Brain microvascular endothelial cell (primary cell): ENCODE results near the gene SLC38A4.

Experiments used
- DNase-seq: peaks from one replicate; pipeline ENCODE4 v3.0.0-alpha.2; 2020
- H3K27ac ChIP-seq: fragments of 250-450 bp; sonication (Bioruptor Pico); 2 replicates; pipeline ENCODE4 v1.5.1; 2020; ENCODE audit warnings: mild to moderate bottlenecking, moderate library complexity
- H3K27me3 ChIP-seq: fragments of 250-450 bp; sonication (Bioruptor Pico); replicated peaks from 2 replicates; pipeline ENCODE4 v1.5.1; 2020; ENCODE audit warnings: mild to moderate bottlenecking
- H3K36me3 ChIP-seq: fragments of 250-450 bp; sonication (Bioruptor Pico); replicated peaks from 2 replicates; pipeline ENCODE4 v1.5.1; 2020; ENCODE audit warnings: mild to moderate bottlenecking
- H3K4me3 ChIP-seq: 2 replicates; pipeline ENCODE4 v1.5.1; 2011; ENCODE audit warnings: low read depth, mild to moderate bottlenecking, control low read depth, low read length, moderate library complexity
- in situ Hi-C: cut with HindIII; loops from 2 replicates; pipeline ENCODE4 v1.10.0; 2017; ENCODE audit warnings: low sequenced_read_pairs, low pct_ligation_motif_present
- TF ChIP-seq, protein P1 (sequence below): IDR thresholded peaks from 2 replicates; pipeline ENCODE4 v1.5.1; 2011; ENCODE audit warnings: low read depth, mild to moderate bottlenecking, moderate library complexity, low read length, control low read depth, inconsistent platforms; ENCODE audit errors: missing control alignments

SLC38A4 gene

DNA sequence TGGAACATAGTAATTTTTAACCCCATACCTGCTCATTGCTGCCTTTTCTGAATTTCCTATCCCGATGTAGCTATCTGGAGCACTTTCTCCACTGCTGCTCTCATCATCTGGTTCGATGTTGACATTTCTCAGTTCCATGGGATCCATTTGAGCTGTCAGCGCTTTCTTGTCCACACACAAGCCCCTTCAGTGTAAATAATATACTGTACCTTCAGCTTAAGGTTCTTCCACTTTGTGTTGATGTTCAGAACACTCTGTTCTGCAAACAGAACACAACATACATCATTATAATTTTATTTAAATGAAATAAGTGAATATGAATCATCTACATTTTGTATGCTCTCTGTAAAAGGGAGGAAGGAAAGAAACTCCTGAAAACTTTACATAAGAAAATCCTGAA is 32.9 kb downstream of the SLC38A4 start:
- no peak overlapping the region for H3K4me3 ChIP-seq
- in situ Hi-C loops, result no loop called here
- no peak overlapping the region for H3K27ac ChIP-seq
- H3K36me3 ChIP-seq, result no peaks in the 10 kb centered on the region
- TF ChIP-seq, protein P1, sequence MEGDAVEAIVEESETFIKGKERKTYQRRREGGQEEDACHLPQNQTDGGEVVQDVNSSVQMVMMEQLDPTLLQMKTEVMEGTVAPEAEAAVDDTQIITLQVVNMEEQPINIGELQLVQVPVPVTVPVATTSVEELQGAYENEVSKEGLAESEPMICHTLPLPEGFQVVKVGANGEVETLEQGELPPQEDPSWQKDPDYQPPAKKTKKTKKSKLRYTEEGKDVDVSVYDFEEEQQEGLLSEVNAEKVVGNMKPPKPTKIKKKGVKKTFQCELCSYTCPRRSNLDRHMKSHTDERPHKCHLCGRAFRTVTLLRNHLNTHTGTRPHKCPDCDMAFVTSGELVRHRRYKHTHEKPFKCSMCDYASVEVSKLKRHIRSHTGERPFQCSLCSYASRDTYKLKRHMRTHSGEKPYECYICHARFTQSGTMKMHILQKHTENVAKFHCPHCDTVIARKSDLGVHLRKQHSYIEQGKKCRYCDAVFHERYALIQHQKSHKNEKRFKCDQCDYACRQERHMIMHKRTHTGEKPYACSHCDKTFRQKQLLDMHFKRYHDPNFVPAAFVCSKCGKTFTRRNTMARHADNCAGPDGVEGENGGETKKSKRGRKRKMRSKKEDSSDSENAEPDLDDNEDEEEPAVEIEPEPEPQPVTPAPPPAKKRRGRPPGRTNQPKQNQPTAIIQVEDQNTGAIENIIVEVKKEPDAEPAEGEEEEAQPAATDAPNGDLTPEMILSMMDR, result no peak
- no peak for DNase-seq
- H3K27me3 ChIP-seq, result no peaks in the 10 kb centered on the region

GRCh38 chr12:46790066-46790465 is 35.7 kb downstream of the SLC38A4 start:
- Histone ChIP-seq H3K27me3 (no peaks in the 10 kb centered on the region), H3K27ac (no peak overlapping the region), H3K36me3 (no peaks in the 10 kb centered on the region), H3K4me3 (no peak overlapping the region)
- DNase-seq, result no peak
- TF ChIP-seq, protein P1, result no peak
- in situ Hi-C loops, result no loop called here

DNA sequence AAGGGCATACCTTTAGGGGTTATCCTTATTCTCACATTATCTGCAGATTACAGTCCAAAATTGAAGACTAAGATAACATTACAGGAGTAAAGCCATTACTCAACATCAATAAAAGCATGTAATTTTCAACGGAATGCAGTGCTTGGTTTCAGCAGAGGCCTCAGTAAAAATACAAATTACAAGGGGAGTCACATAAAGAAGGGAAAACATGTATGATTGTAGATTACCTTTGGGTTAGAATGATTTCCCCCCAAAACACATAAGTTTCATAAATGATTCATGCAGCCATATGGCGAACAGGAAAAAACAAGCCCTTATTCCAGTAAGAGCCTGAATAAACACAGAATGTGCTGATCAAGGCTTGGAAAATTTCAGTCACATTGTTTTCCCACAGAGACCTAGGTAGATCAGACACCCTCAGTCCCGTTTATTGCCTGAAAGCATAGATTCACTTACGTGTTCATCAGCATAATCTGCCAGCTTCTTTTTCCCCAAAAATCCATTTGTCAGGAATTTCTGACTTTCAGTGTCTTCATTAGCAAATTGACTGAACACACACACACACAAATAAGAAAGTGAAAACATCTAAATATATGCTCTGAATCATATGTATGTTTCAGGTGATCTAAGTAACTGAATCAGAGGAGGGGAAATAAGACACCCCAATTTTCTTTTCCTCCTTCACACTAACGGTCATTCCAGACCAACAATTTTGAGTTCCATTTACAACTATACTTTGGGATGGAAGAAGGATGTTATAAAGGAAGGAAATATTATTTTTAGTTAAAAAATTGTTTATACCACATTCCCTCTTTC is 37.5 kb downstream of the SLC38A4 start:
- Histone ChIP-seq H3K27me3 (no peaks in the 10 kb centered on the region), H3K27ac (peak overlapping the region; percentile 73), H3K4me3 (no peak overlapping the region), H3K36me3 (no peaks in the 10 kb centered on the region)
- in situ Hi-C loops, result no loop called here
- no peak for DNase-seq
- TF ChIP-seq, protein P1, result no peak

DNA sequence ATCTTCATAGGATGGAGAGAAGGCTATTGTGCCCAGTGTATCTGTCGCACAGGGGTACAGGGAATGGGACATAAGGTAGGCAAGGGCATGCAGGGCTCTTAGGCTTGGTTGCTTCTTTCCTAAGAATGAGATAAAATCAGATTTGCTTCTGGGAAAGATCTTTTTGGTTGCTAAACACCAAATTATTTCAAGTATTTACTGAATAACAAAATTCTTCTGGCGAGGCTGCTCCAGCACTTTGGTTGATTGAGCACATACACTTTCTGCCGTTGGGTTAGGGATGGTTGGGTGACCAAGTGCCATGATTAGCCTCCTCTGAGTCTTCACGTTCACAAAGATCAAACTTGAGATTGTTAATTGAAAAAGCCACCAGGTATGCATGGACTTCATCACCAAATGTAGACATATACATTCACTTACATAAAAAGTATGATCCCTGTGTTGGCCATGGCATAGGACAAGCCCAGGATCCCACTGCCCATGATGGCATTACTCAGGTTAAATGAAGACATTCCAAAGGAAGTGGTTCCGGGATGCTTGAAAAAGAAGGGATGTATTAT is 38.2 kb downstream of the SLC38A4 start:
- Histone ChIP-seq H3K27ac (peak overlapping the region; percentile 73), H3K36me3 (no peaks in the 10 kb centered on the region), H3K27me3 (no peaks in the 10 kb centered on the region), H3K4me3 (no peak overlapping the region)
- in situ Hi-C loops, result no loop called here
- TF ChIP-seq, protein P1, result no peak
- no peak for DNase-seq

DNA sequence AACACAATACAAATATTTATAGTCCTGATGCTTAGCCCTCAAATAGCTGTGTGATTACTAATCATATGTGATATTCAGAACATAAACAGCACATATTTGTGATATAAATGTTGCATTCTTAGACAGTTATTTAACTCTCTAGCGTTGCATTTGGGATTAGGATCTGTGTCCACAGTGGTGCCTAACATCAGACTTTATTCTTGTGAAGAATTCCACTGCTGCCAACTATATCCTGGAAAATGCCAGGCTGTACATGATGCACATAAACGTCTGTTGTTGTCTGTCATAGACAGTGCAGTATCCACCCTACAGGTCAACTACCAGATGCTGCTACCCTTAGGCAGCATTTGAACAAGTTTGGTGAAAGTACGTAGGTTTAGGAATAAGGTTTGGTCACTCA is 39.0 kb downstream of the SLC38A4 start:
- in situ Hi-C loops, result no loop called here
- DNase-seq, result peak; percentile 65
- Histone ChIP-seq H3K27me3 (no peaks in the 10 kb centered on the region), H3K36me3 (no peaks in the 10 kb centered on the region), H3K27ac (peak overlapping the region; percentile 73), H3K4me3 (no peak overlapping the region)
- TF ChIP-seq, protein P1, result no peak
